Loucy (cell line): ENCODE data around the gene TSPO.

Experiments
- CTCF ChIP-seq: fragments of 200-600 bp; sonication (generic); conservative IDR thresholded peaks from 2 replicates; pipeline ENCODE4 v1.5.1; 2014; ENCODE audit warnings: mild to moderate bottlenecking, antibody characterized with exemption, low read length
- EZH2phosphoT487 ChIP-seq: fragments of 200-600 bp; IDR thresholded peaks from 2 replicates; pipeline ENCODE4 v1.6.1; 2018; ENCODE audit warnings: antibody characterized with exemption, mild to moderate bottlenecking, moderate library complexity, borderline replicate concordance

DNA sequence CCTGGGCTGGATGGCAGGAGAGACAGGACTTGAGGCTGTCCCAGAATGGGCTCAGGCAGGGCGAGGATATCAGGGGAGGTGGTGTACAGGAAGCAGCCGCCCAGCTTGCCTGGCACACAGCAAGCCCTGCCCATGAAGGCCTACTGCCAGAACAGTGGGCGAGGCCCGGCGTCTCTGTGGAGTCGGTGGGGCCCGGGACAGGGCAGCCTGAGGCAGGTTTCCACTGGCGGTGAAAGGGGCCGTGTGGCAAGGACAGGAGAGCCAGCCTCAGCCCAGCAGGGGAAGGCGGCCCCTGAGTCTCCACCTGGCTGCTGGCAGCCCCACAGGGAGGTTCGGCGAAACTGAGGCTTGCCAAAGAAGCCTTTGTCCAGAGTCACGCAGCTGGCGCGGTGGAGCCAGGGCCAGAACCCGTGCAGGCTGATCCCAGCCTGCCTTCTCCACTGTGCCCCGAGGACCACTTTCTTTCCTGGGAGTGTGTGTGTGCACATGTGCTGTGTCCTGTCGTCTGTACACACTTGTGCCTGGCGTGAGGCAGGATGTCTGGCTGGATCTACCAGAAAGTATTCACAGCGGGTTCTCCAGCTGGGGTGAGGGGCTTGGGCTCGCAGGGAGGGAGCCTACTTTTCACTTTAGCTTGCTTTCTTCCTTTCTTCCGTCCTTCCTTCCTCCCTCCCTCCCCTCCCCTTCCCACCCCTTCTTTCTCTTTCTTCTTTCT, 1.2 kb downstream of the TSPO start:
- TF ChIP-seq CTCF (no peak), EZH2phosphoT487 (no peak)
